OCI-LY1 (cell line): ENCODE measurements around the gene NUP210L.
"Not testable (repeated sequence)": the region's sequence is repeated elsewhere in the genome, so short reads cannot be mapped to it uniquely, and the experiment has no call there.

ENCODE experiments used
- H2AFZ ChIP-seq: fragments of 200-600 bp; sonication (generic), shearing (Covaris generic); 2 replicates; pipeline ENCODE4 v1.6.0; 2014; ENCODE audit warnings: antibody characterized with exemption, mild to moderate bottlenecking, low read length
- H3F3A ChIP-seq: fragments of 200-600 bp; sonication (generic), shearing (Covaris generic); 2 replicates; pipeline ENCODE4 v1.6.0; 2014; ENCODE audit warnings: mild to moderate bottlenecking, antibody characterized with exemption, low read length, moderate library complexity; ENCODE audit not compliant: insufficient read depth
- H3K27ac ChIP-seq: fragments of 200-600 bp; sonication (generic); 2 replicates; pipeline ENCODE4 v1.5.1; 2014; ENCODE audit warnings: low read length, mixed run types, mild to moderate bottlenecking, low read depth; ENCODE audit not compliant: poor library complexity, severe bottlenecking
- H3K27me3 ChIP-seq: fragments of 200-600 bp; sonication (generic); 2 replicates; pipeline ENCODE4 v1.6.0; 2014; ENCODE audit warnings: antibody characterized with exemption, mild to moderate bottlenecking, low read length, moderate library complexity; ENCODE audit not compliant: insufficient read depth
- H3K36me3 ChIP-seq: fragments of 200-600 bp; sonication (generic); 2 replicates; pipeline ENCODE4 v1.6.1; 2014; ENCODE audit warnings: mild to moderate bottlenecking, antibody characterized with exemption, low read length, moderate library complexity, mixed read lengths; ENCODE audit not compliant: insufficient read depth
- H3K4me1 ChIP-seq: fragments of 200-600 bp; sonication (generic); 2 replicates; pipeline ENCODE4 v1.5.1; 2014; ENCODE audit warnings: mild to moderate bottlenecking, low read length, moderate library complexity; ENCODE audit not compliant: insufficient read depth, severe bottlenecking
- H3K4me2 ChIP-seq: fragments of 200-600 bp; sonication (generic), shearing (Covaris generic); 2 replicates; pipeline ENCODE4 v1.6.1; 2014; ENCODE audit warnings: low read length
- H3K4me3 ChIP-seq: fragments of 200-600 bp; sonication (generic); 2 replicates; pipeline ENCODE4 v1.5.1; 2014; ENCODE audit warnings: low read length, low read depth, mild to moderate bottlenecking, mixed read lengths; ENCODE audit not compliant: poor library complexity, severe bottlenecking
- H3K79me2 ChIP-seq: fragments of 200-600 bp; shearing (Covaris generic); 2 replicates; pipeline ENCODE4 v1.6.1; 2016; ENCODE audit warnings: mixed run types, low read length, mixed read lengths; ENCODE audit not compliant: insufficient read depth
- H3K9ac ChIP-seq: fragments of 200-600 bp; sonication (generic), shearing (Covaris generic); 2 replicates; pipeline ENCODE4 v1.6.1; 2014; ENCODE audit warnings: mild to moderate bottlenecking, low read length, mixed read lengths
- H3K9me2 ChIP-seq: fragments of 200-600 bp; sonication (generic), shearing (Covaris generic); 2 replicates; pipeline ENCODE4 v1.6.1; 2014; ENCODE audit warnings: low read depth, mild to moderate bottlenecking, low read length, mixed read lengths
- H3K9me3 ChIP-seq: fragments of 200-600 bp; shearing (Covaris generic); 2 replicates; pipeline ENCODE4 v1.6.1; 2014; ENCODE audit warnings: low read length, mixed read lengths
- H4K20me1 ChIP-seq: fragments of 200-600 bp; sonication (generic), shearing (Covaris generic); 2 replicates; pipeline ENCODE4 v1.6.0; 2016; ENCODE audit warnings: mild to moderate bottlenecking, low read length; ENCODE audit not compliant: insufficient read depth
- CTCF ChIP-seq: fragments of 200-600 bp; sonication (generic), shearing (Covaris generic); IDR thresholded peaks from 2 replicates; pipeline ENCODE4 v1.5.1; 2017; ENCODE audit warnings: mild to moderate bottlenecking, antibody characterized with exemption, low read length, moderate library complexity, mixed read lengths
- EZH2 ChIP-seq: fragments of 200-600 bp; sonication (generic), shearing (Covaris generic); IDR thresholded peaks from 2 replicates; pipeline ENCODE4 v1.8.0; 2017; ENCODE audit warnings: borderline replicate concordance, mixed run types, mild to moderate bottlenecking, antibody characterized with exemption, low read length, moderate library complexity, mixed read lengths

Gene NUP210L

GRCh38 chr1:154151311-154151710 is 3.6 kb downstream of the NUP210L start:
- Histone ChIP-seq H3K9me3 (no peaks in the 10 kb centered on the region), H3K36me3 (peaks cover 10% of the 10 kb centered on the region), H3K79me2 (no peaks in the 10 kb centered on the region), H3K4me2 (no peak overlapping the region), H3K27ac (no peak overlapping the region), H3K4me3 (no peak overlapping the region), H3K9ac (no peak overlapping the region), H3K4me1 (no peaks in the 10 kb centered on the region), H3F3A (no peaks in the 10 kb centered on the region), H2AFZ (no peak overlapping the region), H4K20me1 (no peaks in the 10 kb centered on the region), H3K27me3 (no peaks in the 10 kb centered on the region), H3K9me2 (no peaks in the 10 kb centered on the region)
- TF ChIP-seq CTCF (no peak), EZH2 (no peak)

GRCh38 chr1:154148807-154149206 is 6.1 kb downstream of the NUP210L start:
- H3K27ac ChIP-seq = no peak overlapping the region

GRCh38 chr1:154147505-154147904 is 7.4 kb downstream of the NUP210L start:
- H3K36me3 ChIP-seq, H3K27ac ChIP-seq, H2AFZ ChIP-seq, H3K9ac ChIP-seq, H3K27me3 ChIP-seq, H3F3A ChIP-seq, H3K9me2 ChIP-seq, H3K79me2 ChIP-seq, H3K4me2 ChIP-seq, H3K4me1 ChIP-seq, H4K20me1 ChIP-seq, H3K9me3 ChIP-seq, H3K4me3 ChIP-seq: not testable (repeated sequence)

More at GRCh38 chr1:154148807-154149206, 6.1 kb downstream of the NUP210L start:
- Histone ChIP-seq H3K9ac (no peak overlapping the region), H3F3A (no peaks in the 10 kb centered on the region), H3K9me3 (no peaks in the 10 kb centered on the region), H3K4me3 (no peak overlapping the region), H3K27me3 (no peaks in the 10 kb centered on the region), H4K20me1 (no peaks in the 10 kb centered on the region), H3K4me2 (no peak overlapping the region), H3K9me2 (no peaks in the 10 kb centered on the region), H3K79me2 (no peaks in the 10 kb centered on the region), H3K36me3 (no peaks in the 10 kb centered on the region), H2AFZ (no peak overlapping the region), H3K4me1 (no peaks in the 10 kb centered on the region)
- TF ChIP-seq CTCF (no peak), EZH2 (no peak)

GRCh38 chr1:154145986-154146385 is 8.9 kb downstream of the NUP210L start:
- no peaks in the 10 kb centered on the region for H3K27me3 ChIP-seq

More at GRCh38 chr1:154145986-154146385, 8.9 kb downstream of the NUP210L start:
- Histone ChIP-seq H3K4me3 (no peak overlapping the region), H3K9me2 (no peaks in the 10 kb centered on the region), H3K36me3 (no peaks in the 10 kb centered on the region), H3K9me3 (no peaks in the 10 kb centered on the region), H4K20me1 (no peaks in the 10 kb centered on the region), H3K79me2 (no peaks in the 10 kb centered on the region), H3K4me2 (no peak overlapping the region), H3K4me1 (no peaks in the 10 kb centered on the region), H2AFZ (no peak overlapping the region), H3F3A (no peaks in the 10 kb centered on the region), H3K27ac (no peak overlapping the region), H3K9ac (no peak overlapping the region)
- TF ChIP-seq CTCF (peak; percentile 47), EZH2 (no peak)
